ENCODE results near the gene DNTTIP2.

DNA sequence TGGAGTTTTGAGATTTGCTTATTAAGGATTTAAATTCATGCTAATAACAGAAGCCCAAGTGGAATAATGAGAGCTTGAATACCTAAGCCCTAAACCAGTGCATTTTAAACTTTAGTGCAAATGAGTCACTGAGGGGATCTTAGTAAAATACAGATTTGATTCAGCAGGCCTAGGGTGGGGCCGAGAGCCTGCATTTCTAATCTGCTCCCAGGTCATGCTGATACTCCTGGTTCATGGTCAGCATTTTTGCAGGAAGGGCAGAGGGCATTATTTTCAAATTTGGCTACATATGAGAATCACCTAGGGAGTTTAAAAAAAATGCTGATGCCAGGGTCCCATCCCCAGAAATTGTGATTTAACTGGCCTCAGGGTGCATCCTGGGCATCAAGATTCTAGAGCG lies 39.3 kb downstream of the DNTTIP2 start:
- TF ChIP-seq, protein P1, sequence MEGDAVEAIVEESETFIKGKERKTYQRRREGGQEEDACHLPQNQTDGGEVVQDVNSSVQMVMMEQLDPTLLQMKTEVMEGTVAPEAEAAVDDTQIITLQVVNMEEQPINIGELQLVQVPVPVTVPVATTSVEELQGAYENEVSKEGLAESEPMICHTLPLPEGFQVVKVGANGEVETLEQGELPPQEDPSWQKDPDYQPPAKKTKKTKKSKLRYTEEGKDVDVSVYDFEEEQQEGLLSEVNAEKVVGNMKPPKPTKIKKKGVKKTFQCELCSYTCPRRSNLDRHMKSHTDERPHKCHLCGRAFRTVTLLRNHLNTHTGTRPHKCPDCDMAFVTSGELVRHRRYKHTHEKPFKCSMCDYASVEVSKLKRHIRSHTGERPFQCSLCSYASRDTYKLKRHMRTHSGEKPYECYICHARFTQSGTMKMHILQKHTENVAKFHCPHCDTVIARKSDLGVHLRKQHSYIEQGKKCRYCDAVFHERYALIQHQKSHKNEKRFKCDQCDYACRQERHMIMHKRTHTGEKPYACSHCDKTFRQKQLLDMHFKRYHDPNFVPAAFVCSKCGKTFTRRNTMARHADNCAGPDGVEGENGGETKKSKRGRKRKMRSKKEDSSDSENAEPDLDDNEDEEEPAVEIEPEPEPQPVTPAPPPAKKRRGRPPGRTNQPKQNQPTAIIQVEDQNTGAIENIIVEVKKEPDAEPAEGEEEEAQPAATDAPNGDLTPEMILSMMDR (IDR thresholded peaks at IDR 0.05), result no peak
- TF ChIP-seq ZNF121 (CRISPR knock-in tag; IDR thresholded peaks at IDR 0.05), result no peak
- TF ChIP-seq, protein P2, sequence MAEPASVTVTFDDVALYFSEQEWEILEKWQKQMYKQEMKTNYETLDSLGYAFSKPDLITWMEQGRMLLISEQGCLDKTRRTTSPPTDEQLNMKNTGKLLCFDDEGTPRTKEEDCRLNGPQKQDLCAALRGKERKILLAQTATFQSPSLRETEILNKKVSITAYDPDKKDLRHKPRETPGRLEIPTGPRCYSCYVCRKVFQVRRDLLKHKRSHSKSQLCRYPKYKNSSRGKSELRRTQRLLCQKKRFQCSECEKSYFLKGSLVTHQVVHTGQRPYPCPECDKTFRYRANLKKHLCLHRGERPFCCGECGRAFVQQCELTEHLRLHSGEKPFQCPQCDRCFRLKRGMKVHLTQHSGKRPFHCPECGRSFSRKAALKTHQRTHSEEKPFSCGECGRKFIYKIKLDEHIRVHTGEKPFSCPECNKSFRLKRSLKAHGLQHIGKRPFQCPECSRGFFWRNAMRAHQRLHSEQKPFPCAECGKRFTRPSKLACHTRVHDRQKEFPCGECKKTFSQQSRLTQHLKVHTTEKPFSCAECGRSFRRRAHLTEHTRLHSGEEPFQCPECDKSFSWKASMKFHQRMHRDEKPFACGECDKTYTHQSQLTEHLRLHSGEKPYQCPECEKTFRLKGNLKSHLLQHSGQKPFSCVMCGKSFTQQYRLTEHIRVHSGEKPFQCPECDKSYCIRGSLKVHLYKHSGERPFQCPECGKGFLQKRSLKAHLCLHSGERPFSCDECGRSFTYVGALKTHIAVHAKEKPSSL (CRISPR knock-in tag; conservative IDR thresholded peaks at IDR 0.05), result no peak
- TF ChIP-seq, protein P3, sequence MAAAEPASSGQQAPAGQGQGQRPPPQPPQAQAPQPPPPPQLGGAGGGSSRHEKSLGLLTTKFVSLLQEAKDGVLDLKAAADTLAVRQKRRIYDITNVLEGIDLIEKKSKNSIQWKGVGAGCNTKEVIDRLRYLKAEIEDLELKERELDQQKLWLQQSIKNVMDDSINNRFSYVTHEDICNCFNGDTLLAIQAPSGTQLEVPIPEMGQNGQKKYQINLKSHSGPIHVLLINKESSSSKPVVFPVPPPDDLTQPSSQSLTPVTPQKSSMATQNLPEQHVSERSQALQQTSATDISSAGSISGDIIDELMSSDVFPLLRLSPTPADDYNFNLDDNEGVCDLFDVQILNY (CRISPR knock-in tag; IDR thresholded peaks at IDR 0.05), result no peak
- TF ChIP-seq, protein P4, sequence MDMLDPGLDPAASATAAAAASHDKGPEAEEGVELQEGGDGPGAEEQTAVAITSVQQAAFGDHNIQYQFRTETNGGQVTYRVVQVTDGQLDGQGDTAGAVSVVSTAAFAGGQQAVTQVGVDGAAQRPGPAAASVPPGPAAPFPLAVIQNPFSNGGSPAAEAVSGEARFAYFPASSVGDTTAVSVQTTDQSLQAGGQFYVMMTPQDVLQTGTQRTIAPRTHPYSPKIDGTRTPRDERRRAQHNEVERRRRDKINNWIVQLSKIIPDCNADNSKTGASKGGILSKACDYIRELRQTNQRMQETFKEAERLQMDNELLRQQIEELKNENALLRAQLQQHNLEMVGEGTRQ (CRISPR knock-in tag; IDR thresholded peaks at IDR 0.05), result no peak
- TF ChIP-seq, protein P5, sequence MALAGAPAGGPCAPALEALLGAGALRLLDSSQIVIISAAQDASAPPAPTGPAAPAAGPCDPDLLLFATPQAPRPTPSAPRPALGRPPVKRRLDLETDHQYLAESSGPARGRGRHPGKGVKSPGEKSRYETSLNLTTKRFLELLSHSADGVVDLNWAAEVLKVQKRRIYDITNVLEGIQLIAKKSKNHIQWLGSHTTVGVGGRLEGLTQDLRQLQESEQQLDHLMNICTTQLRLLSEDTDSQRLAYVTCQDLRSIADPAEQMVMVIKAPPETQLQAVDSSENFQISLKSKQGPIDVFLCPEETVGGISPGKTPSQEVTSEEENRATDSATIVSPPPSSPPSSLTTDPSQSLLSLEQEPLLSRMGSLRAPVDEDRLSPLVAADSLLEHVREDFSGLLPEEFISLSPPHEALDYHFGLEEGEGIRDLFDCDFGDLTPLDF (CRISPR knock-in tag; IDR thresholded peaks at IDR 0.05), result no peak
- TF ChIP-seq, protein P6, sequence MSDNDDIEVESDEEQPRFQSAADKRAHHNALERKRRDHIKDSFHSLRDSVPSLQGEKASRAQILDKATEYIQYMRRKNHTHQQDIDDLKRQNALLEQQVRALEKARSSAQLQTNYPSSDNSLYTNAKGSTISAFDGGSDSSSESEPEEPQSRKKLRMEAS (CRISPR knock-in tag; IDR thresholded peaks at IDR 0.05), result no peak
